H9 (cell line): ENCODE data around the gene DLX2. TPM values are rescaled to one million over a fixed set of nuclear protein-coding genes. Genes with fewer than 3 reads are reported as not detected.
A peak's percentile ranks its signal among the peaks of the same experiment; 100 is the strongest.

Experiments used
- DNase-seq: peaks from one replicate; pipeline ENCODE4 v3.0.0-alpha.2; 2017
- H2AFZ ChIP-seq: one replicate; pipeline ENCODE4 v1.6.1; 2013; ENCODE audit warnings: mild to moderate bottlenecking, low read length, control low read depth, moderate library complexity
- H2AK5ac ChIP-seq: 2 replicates; pipeline ENCODE4 v1.6.1; 2013; ENCODE audit warnings: low read length, control low read depth, mixed read lengths; ENCODE audit not compliant: insufficient read length
- H2BK120ac ChIP-seq: one replicate; pipeline ENCODE4 v1.6.1; 2013; ENCODE audit warnings: low read depth, mild to moderate bottlenecking, low read length, control low read depth, inconsistent platforms; ENCODE audit not compliant: poor library complexity, severe bottlenecking
- H2BK12ac ChIP-seq: 2 replicates; pipeline ENCODE4 v1.6.1; 2013; ENCODE audit warnings: low read length, control low read depth, mixed read lengths, low read depth; ENCODE audit not compliant: insufficient read length
- H2BK15ac ChIP-seq: 2 replicates; pipeline ENCODE4 v1.6.1; 2013; ENCODE audit warnings: low read depth, low read length, control low read depth
- H2BK20ac ChIP-seq: one replicate; pipeline ENCODE4 v1.6.1; 2013; ENCODE audit warnings: low read depth, mild to moderate bottlenecking, low read length, control low read depth, inconsistent platforms; ENCODE audit not compliant: poor library complexity, severe bottlenecking
- H2BK5ac ChIP-seq: 2 replicates; pipeline ENCODE4 v1.6.1; 2013; ENCODE audit warnings: low read length, control low read depth, mixed read lengths; ENCODE audit not compliant: insufficient read length
- H3K14ac ChIP-seq: 2 replicates; pipeline ENCODE4 v1.6.1; 2013; ENCODE audit warnings: low read length, control low read depth; ENCODE audit not compliant: insufficient read depth
- H3K18ac ChIP-seq: 2 replicates; pipeline ENCODE4 v1.6.1; 2013; ENCODE audit warnings: low read depth, mild to moderate bottlenecking, mixed read lengths, low read length, control low read depth; ENCODE audit not compliant: insufficient read length
- H3K23ac ChIP-seq: 2 replicates; pipeline ENCODE4 v1.6.1; 2013; ENCODE audit warnings: low read length, control low read depth, mixed read lengths, low read depth; ENCODE audit not compliant: insufficient read length
- H3K23me2 ChIP-seq: 2 replicates; pipeline ENCODE4 v1.6.1; 2013; ENCODE audit warnings: low read depth, mild to moderate bottlenecking, mixed read lengths, low read length, control low read depth; ENCODE audit not compliant: insufficient read length, poor library complexity, severe bottlenecking
- H3K27ac ChIP-seq: 2 replicates; pipeline ENCODE4 v1.5.1; 2013; ENCODE audit warnings: low read length, control low read depth, mixed read lengths, low read depth; ENCODE audit not compliant: insufficient read length
- H3K27me3 ChIP-seq: 2 replicates; pipeline ENCODE4 v1.6.1; 2013; ENCODE audit warnings: low read length, control low read depth, inconsistent platforms; ENCODE audit not compliant: insufficient read depth
- H3K4ac ChIP-seq: 2 replicates; pipeline ENCODE4 v1.6.1; 2013; ENCODE audit warnings: low read depth, mild to moderate bottlenecking, control low read depth, inconsistent platforms, low read length, moderate library complexity
- H3K4me1 ChIP-seq: 2 replicates; pipeline ENCODE4 v1.6.1; 2013; ENCODE audit warnings: low read length, control low read depth, inconsistent platforms; ENCODE audit not compliant: insufficient read depth
- H3K4me2 ChIP-seq: 2 replicates; pipeline ENCODE4 v1.6.1; 2013; ENCODE audit warnings: low read length, control low read depth, mixed read lengths; ENCODE audit not compliant: insufficient read length, insufficient read depth
- H3K56ac ChIP-seq: 2 replicates; pipeline ENCODE4 v1.6.1; 2013; ENCODE audit warnings: low read depth, mild to moderate bottlenecking, mixed read lengths, low read length, control low read depth; ENCODE audit not compliant: insufficient read length
- H3K79me1 ChIP-seq: 2 replicates; pipeline ENCODE4 v1.6.1; 2013; ENCODE audit warnings: low read depth, mild to moderate bottlenecking, moderate library complexity, low read length, control low read depth, inconsistent platforms; ENCODE audit not compliant: insufficient read depth, poor library complexity, severe bottlenecking
- H3K79me2 ChIP-seq: 2 replicates; pipeline ENCODE4 v1.6.1; 2013; ENCODE audit warnings: low read length, control low read depth, inconsistent platforms; ENCODE audit not compliant: insufficient read depth
- H3K9ac ChIP-seq: 2 replicates; pipeline ENCODE4 v1.6.1; 2013; ENCODE audit warnings: low read length, control low read depth, mixed read lengths; ENCODE audit not compliant: insufficient read length; ENCODE audit errors: extremely low read depth
- H3K9me3 ChIP-seq: one replicate; pipeline ENCODE4 v1.6.1; 2013; ENCODE audit warnings: low read depth, low read length, inconsistent platforms; ENCODE audit not compliant: control insufficient read depth
- H3T11ph ChIP-seq: one replicate; pipeline ENCODE4 v1.6.1; 2013; ENCODE audit warnings: mild to moderate bottlenecking, low read length, control low read depth, inconsistent platforms
- H4K20me1 ChIP-seq: one replicate; pipeline ENCODE4 v1.6.1; 2013; ENCODE audit not compliant: control insufficient read depth, insufficient read length, insufficient read depth
- H4K5ac ChIP-seq: 2 replicates; pipeline ENCODE4 v1.6.1; 2013; ENCODE audit warnings: low read depth, mild to moderate bottlenecking, mixed read lengths, low read length, control low read depth; ENCODE audit not compliant: insufficient read length
- H4K8ac ChIP-seq: replicated peaks from 2 replicates; pipeline ENCODE4 v1.6.1; 2013; ENCODE audit warnings: low read length, control low read depth, mixed read lengths, low read depth; ENCODE audit not compliant: insufficient read length
- H4K91ac ChIP-seq: 2 replicates; pipeline ENCODE4 v1.6.1; 2013; ENCODE audit warnings: low read depth, mild to moderate bottlenecking, moderate library complexity, mixed read lengths, low read length, control low read depth; ENCODE audit not compliant: insufficient read length
- H3K27ac Mint-ChIP-seq, 3 experiments: 2 replicates in 2 of 3; 3 replicates in 1 of 3; pipeline ENCODE4 v1.8.0; 2020 to 2021; ENCODE audit warnings: mixed read lengths in 3 of 3, mild to moderate bottlenecking in 1 of 3, moderate library complexity in 1 of 3
- H3K27me3 Mint-ChIP-seq: 2 replicates; pipeline ENCODE4 v1.8.0; 2021; ENCODE audit warnings: low read depth, mild to moderate bottlenecking, moderate library complexity, mixed read lengths
- H3K36me3 Mint-ChIP-seq, 3 experiments: 2 replicates in 2 of 3; 3 replicates in 1 of 3; pipeline ENCODE4 v1.8.0; 2020 to 2021; ENCODE audit warnings: low read depth in 3 of 3, mixed read lengths in 3 of 3; ENCODE audit not compliant: insufficient read depth in 1 of 3
- H3K4me1 Mint-ChIP-seq, 2 experiments: 2 replicates each; pipeline ENCODE4 v1.8.0; 2020; ENCODE audit warnings: mixed read lengths in 2 of 2
- H3K4me3 Mint-ChIP-seq, 2 experiments: 2 replicates in 1 of 2; 3 replicates in 1 of 2; pipeline ENCODE4 v1.8.0; 2020 to 2021; ENCODE audit warnings: mild to moderate bottlenecking in 2 of 2, mixed read lengths in 2 of 2, moderate library complexity in 1 of 2
- H3K9me3 Mint-ChIP-seq, 2 experiments: 2 replicates in 1 of 2; 3 replicates in 1 of 2; pipeline ENCODE4 v1.8.0; 2020; ENCODE audit warnings: mild to moderate bottlenecking in 2 of 2, mixed read lengths in 2 of 2, moderate library complexity in 1 of 2
- CTCF ChIP-seq: fragments of 200-600 bp; sonication (generic); conservative IDR thresholded peaks from 3 replicates; pipeline ENCODE4 v1.8.0; 2021; ENCODE audit warnings: antibody characterized with exemption, mild to moderate bottlenecking
- WGBS: extraction: QIAGEN DNeasy Blood & Tissue Kit; methylation state at CpG from one replicate; pipeline ENCODE4 v1.1.7; 2013; ENCODE audit warnings: missing lambda C conversion rate, low lambda C conversion rate, mixed read lengths; ENCODE audit not compliant: insufficient read length; ENCODE audit errors: extremely low coverage; 5-methylcytosine and 5-hydroxymethylcytosine counted together
- total RNA-seq: library from RNA; stranded (reverse); gene quantifications from 2 replicates; pipeline ENCODE4 v1.2.1, GENCODE V29; 2021

DLX2 gene
- total RNA-seq, 1 experiment from 2014 or later, result not detected

GRCh38 chr2:172113617-172114016 is 10.9 kb upstream of the DLX2 start:
- Histone ChIP-seq H3K18ac (no peak overlapping the region), H3K79me2 (no peaks in the 10 kb centered on the region), H2BK5ac (no peak overlapping the region), H3K4me1 (no peaks in the 10 kb centered on the region; the same call in 1 of the 2 replicates), H2AFZ (no peak overlapping the region), H4K91ac (no peak overlapping the region), H2BK120ac (no peak overlapping the region), H4K20me1 (no peaks in the 10 kb centered on the region), H3T11ph (no peak overlapping the region), H3K4ac (no peak overlapping the region), H3K27ac (no peak overlapping the region), H3K56ac (no peak overlapping the region), H3K23ac (no peak overlapping the region), H2BK15ac (no peak overlapping the region), H3K14ac (no peak overlapping the region), H3K27me3 (peaks cover 16% of the 10 kb centered on the region), H2BK20ac (no peak overlapping the region), H4K8ac (no peak overlapping the region), H3K9me3 (no peaks in the 10 kb centered on the region), H3K23me2 (no peaks in the 10 kb centered on the region), H3K79me1 (no peaks in the 10 kb centered on the region), H2BK12ac (no peak overlapping the region), H4K5ac (no peak overlapping the region), H3K4me2 (no peak overlapping the region), H3K9ac (no peak overlapping the region), H2AK5ac (no peak overlapping the region)
- DNase-seq, result no peak
- H3K4me3 Mint-ChIP-seq, result no peak overlapping the region
- H3K9me3 Mint-ChIP-seq, result no peaks in the 10 kb centered on the region
- no peak overlapping the region for H3K27ac Mint-ChIP-seq
- peak; percentile 68 for TF ChIP-seq CTCF
- H3K27me3 Mint-ChIP-seq, result peaks cover 16% of the 10 kb centered on the region
- H3K36me3 Mint-ChIP-seq, result no peaks in the 10 kb centered on the region
- WGBS, result no CpG with 5 or more reads among the region's 2 CpGs
- peaks cover 8 to 13% of the 10 kb centered on the region in 2 experiments for H3K4me1 Mint-ChIP-seq
